ENCODE measurements around the gene TSPAN15. TPM values are rescaled to one million over a fixed set of nuclear protein-coding genes. Genes with fewer than 3 reads are reported as not detected.

TSPAN15 gene
- total and polyA plus RNA-seq, 2 experiments from 2014 or later: 252 to 289 TPM

DNA sequence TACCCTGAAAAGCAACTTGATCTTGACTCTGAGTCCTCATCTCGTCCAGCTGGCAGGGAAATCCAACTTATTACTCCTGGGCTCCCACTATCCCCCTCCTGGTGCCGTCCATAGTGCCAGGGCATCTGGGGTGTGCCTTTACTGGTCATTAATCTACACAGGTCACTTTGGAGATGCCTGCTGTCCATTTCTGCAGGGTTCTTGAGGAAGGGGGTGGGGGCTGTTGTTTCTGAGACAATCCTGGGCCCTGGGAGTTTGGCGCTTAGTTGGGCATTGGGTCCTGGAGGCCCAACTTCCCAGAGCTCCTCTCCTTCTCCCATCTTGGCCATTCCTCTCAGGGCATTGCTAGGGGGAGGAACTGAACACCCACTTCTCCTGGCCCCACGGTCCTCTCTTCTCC is 28.6 kb upstream of the TSPAN15 start:
- no peaks in the 10 kb centered on the region for H3K9me3 ChIP-seq (ENCODE audit: low read depth)
- H3K4me3 ChIP-seq: no peak overlapping the region
- no peak overlapping the region for H3K27ac ChIP-seq
- TF ChIP-seq, protein P1, sequence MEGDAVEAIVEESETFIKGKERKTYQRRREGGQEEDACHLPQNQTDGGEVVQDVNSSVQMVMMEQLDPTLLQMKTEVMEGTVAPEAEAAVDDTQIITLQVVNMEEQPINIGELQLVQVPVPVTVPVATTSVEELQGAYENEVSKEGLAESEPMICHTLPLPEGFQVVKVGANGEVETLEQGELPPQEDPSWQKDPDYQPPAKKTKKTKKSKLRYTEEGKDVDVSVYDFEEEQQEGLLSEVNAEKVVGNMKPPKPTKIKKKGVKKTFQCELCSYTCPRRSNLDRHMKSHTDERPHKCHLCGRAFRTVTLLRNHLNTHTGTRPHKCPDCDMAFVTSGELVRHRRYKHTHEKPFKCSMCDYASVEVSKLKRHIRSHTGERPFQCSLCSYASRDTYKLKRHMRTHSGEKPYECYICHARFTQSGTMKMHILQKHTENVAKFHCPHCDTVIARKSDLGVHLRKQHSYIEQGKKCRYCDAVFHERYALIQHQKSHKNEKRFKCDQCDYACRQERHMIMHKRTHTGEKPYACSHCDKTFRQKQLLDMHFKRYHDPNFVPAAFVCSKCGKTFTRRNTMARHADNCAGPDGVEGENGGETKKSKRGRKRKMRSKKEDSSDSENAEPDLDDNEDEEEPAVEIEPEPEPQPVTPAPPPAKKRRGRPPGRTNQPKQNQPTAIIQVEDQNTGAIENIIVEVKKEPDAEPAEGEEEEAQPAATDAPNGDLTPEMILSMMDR (IDR thresholded peaks at IDR 0.05; ENCODE audit: low read depth, low read length): no peak
- H3K27me3 ChIP-seq: no peaks in the 10 kb centered on the region
- no peak for DNase-seq (ENCODE audit: low read depth in 1 of 2, low spot score in 1 of 2)
- peaks cover 3% of the 10 kb centered on the region for H3K4me1 ChIP-seq (ENCODE audit: low read depth)
- H3K36me3 ChIP-seq: no peaks in the 10 kb centered on the region

DNA sequence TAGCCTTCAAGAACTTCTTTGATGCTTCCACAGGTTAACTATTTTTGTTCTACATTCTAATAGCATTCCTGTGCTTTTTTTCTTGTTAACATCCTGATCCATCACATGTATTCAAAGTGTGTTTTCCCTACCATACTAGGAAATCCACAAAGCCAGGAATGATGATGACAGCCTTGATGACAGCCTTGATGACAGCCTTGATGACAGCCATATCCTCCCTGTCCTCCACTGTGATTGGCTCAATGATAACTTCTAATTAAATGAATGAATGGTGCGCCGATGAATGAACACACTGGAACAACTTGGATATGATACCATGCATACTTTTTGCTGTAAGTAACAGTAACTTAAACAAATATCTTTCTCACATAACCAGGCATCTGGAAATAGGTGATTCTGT is 26.2 kb upstream of the TSPAN15 start:
- Histone ChIP-seq H3K4me3 (no peak overlapping the region), H3K27me3 (no peaks in the 10 kb centered on the region), H3K4me1 (ENCODE audit: low read depth) (peaks cover 10% of the 10 kb centered on the region), H3K9me3 (ENCODE audit: low read depth) (no peaks in the 10 kb centered on the region), H3K36me3 (no peaks in the 10 kb centered on the region), H3K27ac (no peak overlapping the region)
- no peak for DNase-seq (ENCODE audit: low read depth in 1 of 2, low spot score in 1 of 2)
- TF ChIP-seq, protein P1 (IDR thresholded peaks at IDR 0.05; ENCODE audit: low read depth, low read length): no peak

DNA sequence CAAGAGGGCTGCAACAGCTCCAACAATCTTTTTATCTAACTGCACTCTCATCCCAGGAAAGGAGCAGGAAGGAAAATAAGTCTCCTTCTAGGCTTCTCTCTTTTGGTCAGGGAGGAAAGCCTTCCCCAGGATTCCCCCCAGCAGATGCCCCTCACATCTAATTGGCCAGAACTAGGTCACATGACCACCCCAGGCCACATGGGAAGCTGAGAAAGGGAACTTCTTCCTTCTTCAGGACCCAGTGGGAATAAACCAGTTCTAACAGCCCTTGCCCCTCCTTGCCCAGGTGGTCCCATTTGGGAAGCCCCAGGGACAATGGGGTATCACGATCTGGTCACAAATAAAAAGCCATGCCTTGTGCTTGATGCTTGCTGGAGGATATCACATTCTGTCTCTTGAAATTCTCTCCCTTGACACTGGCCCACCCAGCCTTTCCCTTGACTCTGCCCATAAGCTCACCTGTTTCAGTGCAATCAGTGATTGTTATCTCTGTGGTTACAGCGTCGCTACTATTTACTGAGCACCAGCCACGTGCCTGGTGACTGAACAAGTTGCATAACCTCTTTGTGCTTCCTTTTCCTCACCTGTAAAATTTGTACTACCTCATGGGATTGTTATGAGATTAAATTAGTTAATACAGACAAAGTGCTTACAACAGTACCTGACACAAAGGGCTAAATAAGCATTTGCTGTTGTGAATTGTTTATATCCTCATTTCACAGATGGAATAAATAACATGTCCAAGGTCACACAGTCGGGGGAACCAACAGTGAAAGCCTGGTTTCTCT is 25.6 kb upstream of the TSPAN15 start:
- DNase-seq (ENCODE audit: low read depth in 1 of 2, low spot score in 1 of 2): no peak
- Histone ChIP-seq H3K4me3 (no peak overlapping the region), H3K36me3 (no peaks in the 10 kb centered on the region), H3K27ac (no peak overlapping the region), H3K4me1 (ENCODE audit: low read depth) (peaks cover 10% of the 10 kb centered on the region), H3K9me3 (ENCODE audit: low read depth) (no peaks in the 10 kb centered on the region), H3K27me3 (no peaks in the 10 kb centered on the region)
- TF ChIP-seq, protein P1 (IDR thresholded peaks at IDR 0.05; ENCODE audit: low read depth, low read length): no peak

DNA sequence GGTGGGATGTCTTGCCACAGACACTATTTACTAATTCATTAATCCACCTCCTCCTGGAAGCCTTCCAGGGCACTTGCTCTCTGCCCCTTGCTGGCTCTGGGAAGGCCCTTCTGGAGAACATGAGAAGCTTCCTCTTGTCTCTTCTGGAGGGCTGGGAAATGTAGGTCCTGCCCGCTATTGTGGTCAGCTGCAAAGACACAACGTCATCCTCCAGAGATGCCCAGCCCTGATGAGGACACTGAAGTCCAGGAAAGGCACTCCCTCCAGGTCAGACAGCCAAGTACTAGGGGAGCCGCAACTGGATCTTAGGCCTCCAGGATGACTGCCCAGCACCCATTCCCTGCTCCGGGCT is 24.9 kb upstream of the TSPAN15 start:
- H3K4me3 ChIP-seq: no peak overlapping the region
- DNase-seq (ENCODE audit: low read depth in 1 of 2, low spot score in 1 of 2): no peak
- TF ChIP-seq, protein P1 (IDR thresholded peaks at IDR 0.05; ENCODE audit: low read depth, low read length): no peak
- H3K9me3 ChIP-seq (ENCODE audit: low read depth): no peaks in the 10 kb centered on the region
- no peak overlapping the region for H3K27ac ChIP-seq
- peaks cover 10% of the 10 kb centered on the region for H3K4me1 ChIP-seq (ENCODE audit: low read depth)
- H3K36me3 ChIP-seq: no peaks in the 10 kb centered on the region
- H3K27me3 ChIP-seq: no peaks in the 10 kb centered on the region

DNA sequence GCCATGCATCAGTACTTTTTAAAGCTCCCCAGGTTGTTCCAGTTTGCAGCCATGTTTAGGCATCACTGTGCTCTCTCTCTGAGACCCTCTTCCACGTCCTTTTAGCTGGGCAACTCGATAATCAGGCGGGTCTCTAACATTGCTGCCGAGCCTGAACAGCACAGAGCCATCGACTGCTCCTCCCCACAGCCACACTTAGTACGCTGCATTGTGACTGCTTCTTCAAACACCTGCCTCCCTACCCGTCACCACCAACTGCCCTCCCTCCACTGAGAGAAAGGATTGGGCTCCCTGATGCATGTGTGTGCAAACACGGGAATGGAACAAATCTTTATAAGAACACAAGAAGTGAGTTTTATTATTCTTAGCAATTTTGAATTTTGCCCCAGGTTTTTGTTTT is 23.1 kb upstream of the TSPAN15 start:
- no peak overlapping the region for H3K4me3 ChIP-seq
- peak in 1 of 2 donors; percentile 29 for DNase-seq (ENCODE audit: low read depth in 1 of 2, low spot score in 1 of 2)
- no peaks in the 10 kb centered on the region for H3K36me3 ChIP-seq
- H3K4me1 ChIP-seq (ENCODE audit: low read depth): peaks cover 7% of the 10 kb centered on the region
- no peaks in the 10 kb centered on the region for H3K27me3 ChIP-seq
- TF ChIP-seq, protein P1 (IDR thresholded peaks at IDR 0.05; ENCODE audit: low read depth, low read length): no peak
- no peak overlapping the region for H3K27ac ChIP-seq
- no peaks in the 10 kb centered on the region for H3K9me3 ChIP-seq (ENCODE audit: low read depth)
